Fibroblast of skin of abdomen (primary cell): ENCODE results near the gene HUS1.
"Not testable (repeated sequence)": the region's sequence is repeated elsewhere in the genome, so short reads cannot be mapped to it uniquely, and the experiment has no call there.

Source experiments
- DNase-seq: peaks from one replicate; pipeline ENCODE4 v3.0.0-alpha.2; 2013

Gene HUS1

DNA sequence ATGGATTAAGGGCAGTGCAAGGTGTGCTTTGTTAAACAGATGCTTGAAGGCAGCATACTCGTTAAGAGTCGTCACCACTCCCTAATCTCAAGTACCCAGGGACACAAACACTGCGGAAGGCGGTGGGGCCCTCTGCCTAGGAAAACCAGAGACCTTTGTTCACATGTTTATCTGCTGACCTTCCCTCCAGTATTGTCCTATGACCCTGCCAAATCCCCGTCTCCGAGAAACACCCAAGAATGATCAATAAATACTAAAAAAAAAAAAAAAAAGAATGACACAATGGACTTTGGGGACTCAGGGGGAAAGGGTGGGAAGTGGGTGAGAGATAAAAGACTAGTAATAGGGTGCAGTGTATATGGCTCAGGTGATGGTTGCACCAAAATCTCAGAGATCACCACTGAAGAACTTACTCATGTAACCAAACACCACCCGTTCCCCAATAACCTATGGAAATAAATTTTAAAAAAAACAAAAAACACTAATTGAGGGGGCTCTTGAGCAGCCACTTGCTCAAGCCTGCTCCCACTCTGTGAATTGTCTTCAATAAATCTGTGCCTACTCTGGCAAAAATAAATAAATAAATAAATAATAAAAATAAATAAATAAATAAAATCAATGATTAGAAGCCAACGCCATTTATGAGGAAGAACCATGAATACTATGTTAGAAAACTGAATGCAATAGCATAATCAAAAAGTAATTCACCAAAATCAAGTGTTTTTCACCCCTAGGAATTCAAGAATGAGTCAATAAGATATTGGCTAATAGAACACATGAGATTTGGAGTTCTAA is 56.1 kb downstream of the HUS1 start:
- DNase-seq, result not testable (repeated sequence)

DNA sequence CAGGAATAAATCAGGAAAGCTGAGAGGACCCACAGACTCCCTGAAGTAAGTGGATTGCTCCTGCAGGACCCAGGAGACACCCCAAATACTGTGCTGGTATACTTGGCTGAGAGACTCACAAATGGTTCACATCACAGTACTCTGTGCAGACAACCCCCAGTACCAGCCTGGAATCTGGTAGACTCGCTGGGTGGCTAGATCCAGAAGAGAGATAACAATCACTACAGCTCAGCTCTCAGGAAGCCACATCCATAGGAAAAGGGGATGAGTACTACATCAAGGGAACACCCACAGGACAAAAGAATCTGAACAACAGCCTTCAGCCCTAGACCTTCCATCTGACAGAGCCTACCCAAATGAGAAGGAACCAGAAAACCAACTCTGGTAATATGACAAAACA is 62.9 kb downstream of the HUS1 start:
- DNase-seq, result peak; percentile 52

DNA sequence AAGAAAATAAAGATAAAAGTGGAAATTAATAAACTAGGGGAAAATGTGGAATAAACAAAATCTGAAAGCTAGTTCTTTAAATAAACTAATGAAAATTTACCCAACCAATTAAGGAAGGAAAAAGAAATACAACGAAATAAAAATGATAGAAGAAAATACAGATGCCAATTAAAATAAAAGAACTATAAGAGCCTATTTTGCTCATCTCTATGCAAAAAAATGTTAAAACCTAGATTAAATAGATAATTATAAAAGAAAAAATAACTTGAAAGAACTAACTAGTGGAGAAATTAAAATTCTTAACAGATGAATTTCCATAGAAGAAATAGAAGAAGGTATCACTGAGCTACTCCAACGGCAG is 63.8 kb downstream of the HUS1 start:
- no peak for DNase-seq

DNA sequence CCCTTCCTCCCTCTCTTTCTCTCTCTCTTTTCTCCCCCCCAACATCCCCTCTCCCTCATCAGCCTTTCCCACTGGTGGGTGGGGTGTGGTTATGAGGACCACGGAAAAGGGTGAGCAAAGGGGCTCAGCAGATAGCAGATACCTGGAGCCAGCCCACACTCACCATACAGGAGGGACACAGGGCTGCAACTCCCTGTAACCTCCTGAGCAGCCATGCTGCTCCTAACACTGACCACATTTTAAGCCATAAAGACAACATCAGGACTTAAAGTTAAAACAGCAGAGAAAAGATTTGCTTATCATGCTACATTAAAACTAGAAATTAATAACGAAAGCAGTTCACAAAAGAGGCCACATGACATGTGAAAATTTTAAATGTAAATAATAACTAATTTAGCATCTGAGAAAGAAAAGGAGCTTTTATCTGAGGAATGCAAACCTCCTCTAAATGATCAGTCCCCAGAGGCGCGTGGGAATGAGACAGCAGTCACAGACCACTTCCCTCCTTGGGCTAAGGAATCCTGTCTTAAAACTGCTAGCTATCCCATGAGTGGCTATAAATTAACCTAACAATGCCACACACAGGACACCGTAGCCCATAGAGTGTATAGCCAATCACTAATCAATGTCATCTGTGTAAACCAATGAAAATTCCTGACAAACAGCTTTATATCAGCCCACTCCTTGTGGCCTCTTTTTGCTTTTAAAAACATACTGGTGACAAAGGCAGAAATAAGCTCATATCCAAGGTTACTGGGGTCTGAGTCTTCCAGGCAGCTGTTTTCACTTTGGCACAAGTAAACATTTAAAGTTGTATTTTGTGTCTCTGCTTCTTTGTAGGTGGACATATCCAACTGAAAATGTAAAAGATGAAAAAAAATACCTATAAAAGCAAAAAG is 64.4 kb downstream of the HUS1 start:
- DNase-seq, result peak; percentile 70
